Measurements from ENCODE around the gene SKA2.

Gene SKA2

DNA sequence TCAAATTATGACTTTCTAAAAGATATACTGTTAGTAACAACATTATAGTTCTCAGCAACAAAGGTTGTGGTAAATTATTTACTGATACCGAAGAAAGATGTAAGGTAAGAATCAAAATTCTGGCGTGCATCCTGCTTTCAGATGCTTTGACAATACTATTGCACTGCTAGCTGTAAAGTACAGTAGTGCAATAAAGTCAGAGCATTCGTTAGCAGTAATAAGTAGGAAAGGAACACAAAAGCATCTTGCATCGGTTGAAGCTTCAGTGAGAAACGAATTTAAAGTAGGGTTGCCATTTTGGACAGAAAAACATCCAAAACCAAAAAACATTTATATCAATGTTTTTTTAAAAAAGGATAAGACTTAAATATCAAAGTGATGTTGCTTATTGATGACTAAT lies 4.0 kb downstream of the SKA2 start:
- peak overlapping the region; percentile 97 for H3K9ac ChIP-seq (ENCODE audit: low read depth, low read length, poor library complexity, severe bottlenecking)
- H3K4me2 ChIP-seq (ENCODE audit: low read depth, low read length, poor library complexity, severe bottlenecking): peak overlapping the region; percentile 83
- peaks cover 70% of the 10 kb centered on the region for H4K20me1 ChIP-seq (ENCODE audit: insufficient read depth, low read length, poor library complexity, severe bottlenecking)
- no peaks in the 10 kb centered on the region for H3K9me3 ChIP-seq (ENCODE audit: insufficient read depth, low read depth, low read length)
- no peaks in the 10 kb centered on the region for H3K27me3 ChIP-seq (ENCODE audit: insufficient read depth, low read length, poor library complexity, severe bottlenecking)
- TF ChIP-seq EZH2phosphoT487 (IDR thresholded peaks at IDR 0.05; ENCODE audit: borderline replicate concordance): no peak
- TF ChIP-seq, protein P1, sequence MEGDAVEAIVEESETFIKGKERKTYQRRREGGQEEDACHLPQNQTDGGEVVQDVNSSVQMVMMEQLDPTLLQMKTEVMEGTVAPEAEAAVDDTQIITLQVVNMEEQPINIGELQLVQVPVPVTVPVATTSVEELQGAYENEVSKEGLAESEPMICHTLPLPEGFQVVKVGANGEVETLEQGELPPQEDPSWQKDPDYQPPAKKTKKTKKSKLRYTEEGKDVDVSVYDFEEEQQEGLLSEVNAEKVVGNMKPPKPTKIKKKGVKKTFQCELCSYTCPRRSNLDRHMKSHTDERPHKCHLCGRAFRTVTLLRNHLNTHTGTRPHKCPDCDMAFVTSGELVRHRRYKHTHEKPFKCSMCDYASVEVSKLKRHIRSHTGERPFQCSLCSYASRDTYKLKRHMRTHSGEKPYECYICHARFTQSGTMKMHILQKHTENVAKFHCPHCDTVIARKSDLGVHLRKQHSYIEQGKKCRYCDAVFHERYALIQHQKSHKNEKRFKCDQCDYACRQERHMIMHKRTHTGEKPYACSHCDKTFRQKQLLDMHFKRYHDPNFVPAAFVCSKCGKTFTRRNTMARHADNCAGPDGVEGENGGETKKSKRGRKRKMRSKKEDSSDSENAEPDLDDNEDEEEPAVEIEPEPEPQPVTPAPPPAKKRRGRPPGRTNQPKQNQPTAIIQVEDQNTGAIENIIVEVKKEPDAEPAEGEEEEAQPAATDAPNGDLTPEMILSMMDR (conservative IDR thresholded peaks at IDR 0.05; ENCODE audit: low read length): no peak
- no peaks in the 10 kb centered on the region for H3K9me2 ChIP-seq (replicated peaks; ENCODE audit: low read depth, low read length)
- peak overlapping the region; percentile 83 for H3K4me3 ChIP-seq (ENCODE audit: low read length, poor library complexity, severe bottlenecking)
- peaks cover 4% of the 10 kb centered on the region; the same call in 1 of the 2 replicates for H3F3A ChIP-seq (ENCODE audit: low read depth)
- H3K4me1 ChIP-seq (ENCODE audit: insufficient read depth, low read length, poor library complexity, severe bottlenecking): peaks cover 51% of the 10 kb centered on the region
- no peak overlapping the region for H2AFZ ChIP-seq (ENCODE audit: low read length)
- no peaks in the 10 kb centered on the region for H3K36me3 ChIP-seq (ENCODE audit: insufficient read depth, low read length)
- H3K79me2 ChIP-seq (ENCODE audit: insufficient read depth, low read length): peaks cover 93% of the 10 kb centered on the region

DNA sequence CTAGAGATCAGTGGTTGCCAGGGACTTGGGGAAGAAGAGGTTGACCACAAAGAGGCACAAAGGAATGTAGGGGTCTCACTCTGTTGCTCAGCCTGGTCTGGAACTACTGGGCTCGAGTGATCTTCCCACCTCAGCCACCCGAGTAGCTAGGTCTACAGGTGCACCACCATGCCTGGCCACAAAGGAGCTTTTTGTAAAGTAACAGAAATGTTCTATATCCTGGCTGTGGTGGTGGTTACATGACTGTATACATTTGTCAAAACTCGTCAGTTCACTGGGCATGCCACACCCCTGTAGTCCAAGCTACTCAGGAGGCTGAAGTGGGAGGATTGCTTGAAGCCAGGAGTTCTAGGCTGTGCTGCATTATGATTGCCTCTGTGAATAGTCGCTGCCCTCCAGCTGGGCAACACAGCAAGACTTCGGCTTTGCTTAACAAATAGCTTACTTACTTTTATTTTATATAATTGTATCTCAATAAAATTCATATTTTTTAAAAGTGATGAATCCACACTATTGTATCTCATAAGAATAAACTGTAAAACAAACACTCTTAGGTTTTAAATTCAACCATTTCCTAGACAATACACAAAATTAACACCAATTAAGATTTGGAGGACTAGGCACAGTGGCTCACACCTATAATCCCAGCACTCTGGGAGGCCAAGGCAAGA lies 5.0 kb downstream of the SKA2 start:
- Histone ChIP-seq H3F3A (ENCODE audit: low read depth) (peaks cover 4% of the 10 kb centered on the region; the same call in 1 of the 2 replicates), H4K20me1 (ENCODE audit: insufficient read depth, low read length, poor library complexity, severe bottlenecking) (peaks cover 80% of the 10 kb centered on the region), H3K36me3 (ENCODE audit: insufficient read depth, low read length) (no peaks in the 10 kb centered on the region), H3K9ac (ENCODE audit: low read depth, low read length, poor library complexity, severe bottlenecking) (peak overlapping the region; percentile 97), H2AFZ (ENCODE audit: low read length) (no peak overlapping the region), H3K9me3 (ENCODE audit: insufficient read depth, low read depth, low read length) (no peaks in the 10 kb centered on the region), H3K4me2 (ENCODE audit: low read depth, low read length, poor library complexity, severe bottlenecking) (peak overlapping the region; percentile 83), H3K79me2 (ENCODE audit: insufficient read depth, low read length) (peaks cover 99% of the 10 kb centered on the region), H3K4me1 (ENCODE audit: insufficient read depth, low read length, poor library complexity, severe bottlenecking) (peaks cover 57% of the 10 kb centered on the region), H3K9me2 (replicated peaks; ENCODE audit: low read depth, low read length) (no peaks in the 10 kb centered on the region), H3K27me3 (ENCODE audit: insufficient read depth, low read length, poor library complexity, severe bottlenecking) (no peaks in the 10 kb centered on the region), H3K4me3 (ENCODE audit: low read length, poor library complexity, severe bottlenecking) (peak overlapping the region; percentile 83)
- no peak for TF ChIP-seq EZH2phosphoT487 (IDR thresholded peaks at IDR 0.05; ENCODE audit: borderline replicate concordance)
- TF ChIP-seq, protein P1 (conservative IDR thresholded peaks at IDR 0.05; ENCODE audit: low read length): no peak

DNA sequence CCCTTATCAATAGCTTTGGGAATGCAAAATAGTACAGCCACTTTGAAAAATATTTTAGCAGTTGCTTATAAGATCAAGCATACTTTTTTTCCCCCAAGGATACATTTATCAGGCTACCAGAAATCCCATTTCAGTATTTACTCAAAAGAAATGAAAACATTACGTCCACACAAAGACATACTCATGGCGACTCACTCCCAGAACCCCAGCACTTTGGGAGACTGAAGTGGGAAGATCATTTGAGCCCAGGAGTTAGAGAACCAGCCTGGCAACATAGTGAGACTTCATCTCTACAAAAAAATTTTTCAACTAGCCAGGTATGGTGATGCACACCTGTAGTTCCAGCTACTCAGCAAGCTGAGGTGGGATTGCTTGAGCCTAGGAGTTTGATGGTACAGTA lies 5.9 kb downstream of the SKA2 start:
- H3K4me2 ChIP-seq (ENCODE audit: low read depth, low read length, poor library complexity, severe bottlenecking): peak overlapping the region; percentile 83
- H3K9me3 ChIP-seq (ENCODE audit: insufficient read depth, low read depth, low read length): no peaks in the 10 kb centered on the region
- peaks cover 100% of the 10 kb centered on the region for H3K79me2 ChIP-seq (ENCODE audit: insufficient read depth, low read length)
- no peak overlapping the region for H2AFZ ChIP-seq (ENCODE audit: low read length)
- peaks cover 57% of the 10 kb centered on the region for H3K4me1 ChIP-seq (ENCODE audit: insufficient read depth, low read length, poor library complexity, severe bottlenecking)
- no peaks in the 10 kb centered on the region for H3K9me2 ChIP-seq (replicated peaks; ENCODE audit: low read depth, low read length)
- peak overlapping the region; percentile 83 for H3K4me3 ChIP-seq (ENCODE audit: low read length, poor library complexity, severe bottlenecking)
- no peaks in the 10 kb centered on the region for H3K27me3 ChIP-seq (ENCODE audit: insufficient read depth, low read length, poor library complexity, severe bottlenecking)
- H3K9ac ChIP-seq (ENCODE audit: low read depth, low read length, poor library complexity, severe bottlenecking): peak overlapping the region; percentile 6
- no peaks in the 10 kb centered on the region for H3F3A ChIP-seq (ENCODE audit: low read depth)
- peaks cover 6% of the 10 kb centered on the region; the same call in 1 of the 2 replicates for H3K36me3 ChIP-seq (ENCODE audit: insufficient read depth, low read length)
- peaks cover 83% of the 10 kb centered on the region for H4K20me1 ChIP-seq (ENCODE audit: insufficient read depth, low read length, poor library complexity, severe bottlenecking)
- no peak for TF ChIP-seq EZH2phosphoT487 (IDR thresholded peaks at IDR 0.05; ENCODE audit: borderline replicate concordance)
- TF ChIP-seq, protein P1 (conservative IDR thresholded peaks at IDR 0.05; ENCODE audit: low read length): no peak

All from Loucy (cell line).